Esophagus squamous epithelium (tissue), 4 donors: Measurements from ENCODE around the gene RAMP3.
"Not testable (repeated sequence)": the region's sequence is repeated elsewhere in the genome, so short reads cannot be mapped to it uniquely, and the experiment has no call there.

ENCODE experiments used
- CTCF ChIP-seq, 6 experiments: fragments of 450-650 bp in 4 of 6; fragments of 200-600 bp in 2 of 6; sonication (generic) in 2 of 6; IDR thresholded peaks; one replicate each; pipeline ENCODE4 v1.5.1; 2016 to 2019; ENCODE audit warnings: antibody characterized with exemption in 6 of 6, mild to moderate bottlenecking in 4 of 6, moderate library complexity in 4 of 6
- POLR2A ChIP-seq, 4 donors: fragments of 450-650 bp; IDR thresholded peaks; one replicate each; pipeline ENCODE4 v1.6.1; 2017; ENCODE audit warnings: antibody characterized with exemption in 4 of 4, mild to moderate bottlenecking in 4 of 4, moderate library complexity in 3 of 4

DNA sequence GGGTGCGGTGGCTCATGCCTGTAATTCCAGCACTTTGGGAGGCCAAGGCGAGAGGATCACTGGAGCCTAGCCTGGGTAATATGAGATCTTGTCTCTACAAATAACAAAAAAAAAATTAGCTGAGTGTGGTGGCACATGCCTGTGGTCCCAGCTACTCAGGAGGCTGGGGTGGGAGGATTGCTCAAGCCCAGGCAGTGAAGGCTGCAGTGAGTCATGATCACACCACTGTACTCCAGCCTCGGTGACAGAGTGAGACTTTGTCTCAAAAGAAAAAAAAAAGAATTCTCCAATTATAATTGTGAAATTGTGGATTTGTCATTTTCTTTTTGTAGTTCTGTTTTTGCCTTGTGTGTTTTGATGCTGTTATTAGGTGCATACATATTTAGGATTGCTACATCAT lies 6.7 kb downstream of the RAMP3 start:
- not testable (repeated sequence) for TF ChIP-seq POLR2A, CTCF (IDR thresholded peaks at IDR 0.05)
